HG02610 (cell line): ENCODE measurements around the gene STAT3.
"Not testable (repeated sequence)": the region's sequence is repeated elsewhere in the genome, so short reads cannot be mapped to it uniquely, and the experiment has no call there.

Experiments
- ATAC-seq: cut with Tn5 transposase; IDR thresholded peaks from one replicate; pipeline ENCODE4 v1.9.1; 2021; ENCODE audit warnings: mild to moderate bottlenecking, moderate library complexity; ENCODE audit not compliant: unreplicated experiment

The STAT3 gene

DNA sequence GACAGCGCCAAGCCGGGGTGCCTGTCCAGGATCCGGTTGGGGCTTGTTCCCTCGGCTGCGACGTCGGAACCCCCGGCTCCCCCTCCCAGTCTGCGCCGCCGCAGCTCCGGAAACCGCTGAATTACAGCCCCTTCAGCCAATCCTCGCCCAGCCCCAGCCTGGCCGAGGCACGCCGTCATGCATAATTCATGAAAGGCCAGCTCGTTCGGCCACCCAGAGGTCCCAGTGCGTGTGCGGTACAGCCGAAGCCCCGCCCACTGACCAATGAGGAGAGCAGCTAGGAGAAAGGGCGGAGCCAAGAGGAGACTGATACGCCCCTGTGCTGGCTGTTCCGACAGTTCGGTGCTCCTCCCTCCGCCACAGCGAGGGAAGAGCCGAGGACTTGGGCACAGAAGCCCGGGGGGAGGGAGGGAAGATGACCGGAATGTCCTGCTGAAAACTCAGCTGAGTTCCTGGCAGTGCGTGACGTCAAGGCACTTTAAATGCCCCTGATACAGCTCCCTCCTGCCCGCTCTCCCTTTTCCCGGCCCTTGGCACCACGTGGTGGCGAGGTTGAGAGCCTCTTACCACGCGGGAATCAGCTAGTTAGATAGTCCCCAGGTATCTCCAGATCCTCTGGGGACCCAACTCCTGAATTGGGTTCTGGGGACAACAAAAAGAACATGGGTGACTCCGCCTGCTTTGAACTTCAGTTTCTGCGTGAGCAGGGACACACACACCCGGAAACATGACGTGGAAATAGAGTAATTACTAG, at the start of gene STAT3:
STAT3 (minus strand) TSS at position 62 of the 754 bp plus-strand sequence. CDS start 39,926 bp downstream, outside the sequence.
- peak; percentile 89 for ATAC-seq

GRCh38 chr17:42436391-42436790, 48.1 kb upstream of the STAT3 start:
- no peak for ATAC-seq

DNA sequence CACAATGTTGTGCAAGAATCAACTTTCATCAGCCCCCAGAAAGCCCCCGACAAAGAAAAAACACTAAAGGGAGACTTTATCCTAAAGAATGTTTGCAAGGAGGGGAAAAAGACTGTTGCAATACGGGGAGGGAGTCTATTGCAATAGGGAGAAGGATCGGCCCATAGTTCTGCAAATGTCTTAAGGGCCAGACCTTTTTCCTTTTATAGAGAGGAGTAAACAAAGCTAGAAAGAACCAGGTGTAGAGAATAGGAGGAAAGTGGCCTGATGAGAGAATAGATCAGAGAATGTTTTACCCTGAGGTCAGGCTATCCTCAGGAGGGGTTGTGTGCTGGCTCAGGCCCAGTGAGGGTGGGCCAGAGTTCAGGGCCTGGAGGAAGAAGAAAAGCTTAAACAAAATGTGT, 43.5 kb upstream of the STAT3 start:
- ATAC-seq: no peak

GRCh38 chr17:42429726-42430447, 41.6 kb upstream of the STAT3 start:
- no peak for ATAC-seq

- ATAC-seq: no peak
Observed at GRCh38 chr17:42428141-42428944, 40.1 kb upstream of the STAT3 start.

GRCh38 chr17:42424991-42425610, 36.9 kb upstream of the STAT3 start:
- ATAC-seq: no peak

- no peak for ATAC-seq
Observed at GRCh38 chr17:42423766-42424165, 35.5 kb upstream of the STAT3 start.

GRCh38 chr17:42422958-42423712, 34.9 kb upstream of the STAT3 start, which contains the start of gene CAVIN1:
CAVIN1 (minus strand) TSS chr17:42423256; CDS start chr17:42423097, 159 bp downstream.
- ATAC-seq: no peak

DNA sequence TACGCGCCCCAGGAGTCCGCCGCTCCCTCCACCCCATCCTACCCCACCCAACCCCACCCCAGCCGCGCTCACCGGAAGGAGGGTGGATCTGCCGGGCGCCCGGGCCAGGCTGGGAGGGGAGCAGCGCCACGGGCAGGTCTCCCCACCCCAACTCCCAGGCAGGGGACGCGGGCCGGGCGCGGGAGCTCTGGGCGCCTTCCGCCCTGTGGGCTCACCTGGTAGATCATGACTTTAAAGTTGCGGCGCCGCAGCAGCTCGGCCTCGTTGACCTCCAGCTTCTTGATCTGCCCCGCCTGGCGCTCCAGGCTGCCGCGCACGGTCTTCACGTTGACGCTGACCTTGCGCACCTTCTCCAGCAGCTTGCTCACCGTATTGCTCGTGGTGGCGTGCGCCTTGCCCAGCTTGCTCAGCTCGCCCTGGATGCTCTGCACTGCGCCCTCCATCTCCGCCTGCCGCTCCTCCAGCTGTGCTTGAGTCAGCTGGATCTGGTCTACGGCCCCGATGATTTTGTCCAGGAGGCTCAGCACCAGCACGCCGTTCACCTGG, 34.2 kb upstream of the STAT3 start:
- ATAC-seq: no peak

DNA sequence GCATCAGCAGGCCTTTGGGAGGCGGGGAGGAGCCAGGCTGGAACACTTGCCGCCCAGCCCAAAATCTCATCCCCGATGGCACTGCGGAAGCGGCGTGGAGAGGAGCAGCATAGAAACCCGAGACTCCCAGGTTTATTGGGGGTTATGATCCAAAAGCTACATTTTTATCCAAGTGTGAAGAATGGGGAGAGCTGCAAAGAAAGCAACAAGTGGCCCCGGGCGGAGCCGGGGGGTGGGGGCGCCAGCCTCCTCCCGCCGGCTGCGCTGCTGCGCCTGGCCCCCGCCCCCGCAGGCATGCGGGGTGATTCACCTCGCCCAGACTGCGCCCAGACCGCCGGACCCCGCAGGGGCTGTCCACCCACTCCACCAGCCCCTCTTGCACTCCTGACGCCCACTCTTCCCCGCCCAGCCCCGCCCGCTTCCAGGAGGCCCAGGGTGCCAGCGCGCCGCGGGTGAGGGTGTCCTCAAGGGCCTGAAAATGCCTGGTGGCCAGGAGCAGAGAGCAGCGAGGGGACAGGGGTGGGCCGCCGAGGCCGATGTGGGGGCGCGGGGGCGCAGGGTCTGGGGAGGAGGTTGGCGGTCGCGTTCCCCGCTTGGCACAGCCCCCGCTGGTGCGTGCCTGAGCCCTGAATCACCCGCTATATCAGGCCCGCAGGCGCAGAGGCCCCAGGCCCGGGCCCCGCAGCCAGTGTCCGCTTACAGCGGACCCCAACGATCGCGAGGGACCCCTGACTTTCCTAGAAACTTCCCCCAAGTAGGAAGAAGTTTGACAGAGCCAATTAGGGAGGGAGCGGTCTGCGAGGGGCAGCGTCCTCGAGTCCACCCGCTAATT, 33.5 kb upstream of the STAT3 start:
- ATAC-seq: no peak

DNA sequence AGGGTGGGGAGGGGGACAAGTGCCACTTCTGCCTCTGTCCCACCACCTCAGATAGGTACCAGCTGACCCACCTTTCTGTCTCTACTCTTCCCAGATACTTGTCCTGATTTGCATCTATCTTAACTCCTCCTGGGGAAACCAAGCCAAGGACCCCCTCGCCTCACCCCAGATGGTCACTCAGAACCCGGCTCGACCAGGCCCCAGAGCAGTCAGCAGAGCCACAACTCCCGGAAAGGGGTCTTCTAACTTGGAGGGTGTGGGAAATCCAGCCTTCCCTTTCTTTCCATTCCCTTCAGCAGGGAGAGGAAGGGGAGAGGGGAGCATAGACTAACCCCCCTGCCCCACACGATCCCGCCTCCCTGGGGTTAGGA, 32.9 kb upstream of the STAT3 start:
- no peak for ATAC-seq

DNA sequence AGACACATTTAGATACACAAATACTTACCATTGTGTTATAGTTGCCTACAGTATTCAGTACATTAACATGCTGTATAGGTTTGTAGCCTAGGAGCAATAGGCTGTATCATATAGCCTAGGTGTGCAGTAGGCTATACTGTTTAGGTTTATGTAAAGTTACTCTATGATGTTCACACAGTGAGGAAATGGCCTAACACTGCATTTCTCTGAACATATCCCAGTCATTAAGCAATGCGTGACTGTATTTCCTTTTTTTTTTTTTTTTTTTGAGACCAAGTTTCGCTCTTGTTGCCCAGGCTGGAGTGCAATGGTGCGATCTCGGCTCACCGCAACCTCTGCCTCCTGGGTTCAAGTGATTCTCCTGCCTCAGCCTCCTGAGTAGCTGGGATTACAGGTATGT, 29.7 kb upstream of the STAT3 start:
- not testable (repeated sequence) for ATAC-seq

DNA sequence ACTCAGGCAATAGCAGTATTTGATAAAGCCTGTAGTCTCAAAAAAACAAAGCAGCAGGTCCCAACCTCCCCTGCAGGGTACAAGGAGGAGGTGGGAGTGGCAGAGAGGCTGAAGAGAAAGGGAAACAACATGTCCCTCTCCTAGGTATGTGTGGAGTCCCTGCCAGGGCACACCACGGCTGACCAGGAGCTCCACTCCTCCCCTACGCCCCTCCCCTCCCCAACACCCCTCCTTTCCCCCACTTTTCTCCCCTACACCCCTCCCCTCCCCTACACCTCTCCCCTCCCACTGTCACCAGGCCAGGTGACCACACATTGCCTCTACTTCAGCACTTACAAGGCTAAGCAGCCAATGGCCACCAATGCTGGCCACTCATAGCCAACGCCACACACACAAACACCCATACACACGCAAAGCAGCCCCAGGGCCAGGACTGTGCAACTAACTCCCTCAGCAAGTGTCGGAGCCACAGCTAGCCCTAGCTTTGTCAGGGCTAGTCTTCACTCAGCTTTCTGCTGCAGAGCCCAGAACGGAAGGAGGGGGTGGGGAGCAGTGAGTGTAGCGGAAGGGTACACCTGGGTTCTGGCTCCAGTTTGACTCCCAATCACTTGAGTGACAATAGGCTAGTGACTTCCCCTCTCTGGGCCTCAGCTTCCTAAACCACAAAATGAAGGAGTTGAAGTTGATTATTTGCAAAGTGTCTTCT, 26.6 kb upstream of the STAT3 start:
- ATAC-seq: no peak

GRCh38 chr17:42413464-42414040, 25.3 kb upstream of the STAT3 start:
- no peak for ATAC-seq

GRCh38 chr17:42411905-42412679, 23.9 kb upstream of the STAT3 start:
- no peak for ATAC-seq

- ATAC-seq: no peak
Observed at GRCh38 chr17:42411361-42411760, 23.1 kb upstream of the STAT3 start.

DNA sequence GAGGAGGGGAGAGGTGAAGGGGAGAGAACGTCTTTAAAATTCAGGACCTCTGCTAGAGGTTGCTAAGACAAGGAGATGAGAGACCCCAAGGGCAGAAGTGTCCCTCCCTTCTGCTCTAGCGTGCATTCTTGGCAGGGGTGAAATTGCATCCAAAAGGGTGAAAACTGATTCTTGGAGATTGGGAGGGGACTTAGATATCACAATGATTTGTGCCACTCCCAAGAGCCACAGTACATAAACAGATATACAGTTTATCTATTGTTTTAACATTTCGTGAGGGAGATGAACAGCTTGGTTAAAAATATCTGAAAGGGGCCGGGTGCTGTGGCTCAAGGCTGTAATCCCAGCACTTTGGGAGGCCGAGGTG, 22.1 kb upstream of the STAT3 start:
- no peak for ATAC-seq
